DND-41 (cell line): Measurements from ENCODE around the gene KIAA1671.

ENCODE experiments used
- EZH2 ChIP-seq: IDR thresholded peaks from 3 replicates; pipeline ENCODE4 v1.6.1; 2012; ENCODE audit warnings: borderline replicate concordance, low read depth, mild to moderate bottlenecking, moderate library complexity, low read length, inconsistent platforms; ENCODE audit not compliant: severe bottlenecking
- TF ChIP-seq, protein P1 (sequence below): IDR thresholded peaks from 2 replicates; pipeline ENCODE4 v1.5.1; 2012; ENCODE audit warnings: borderline replicate concordance, low read length, moderate library complexity, mild to moderate bottlenecking; ENCODE audit not compliant: poor library complexity, severe bottlenecking; ENCODE audit errors: extremely low read depth

DNA sequence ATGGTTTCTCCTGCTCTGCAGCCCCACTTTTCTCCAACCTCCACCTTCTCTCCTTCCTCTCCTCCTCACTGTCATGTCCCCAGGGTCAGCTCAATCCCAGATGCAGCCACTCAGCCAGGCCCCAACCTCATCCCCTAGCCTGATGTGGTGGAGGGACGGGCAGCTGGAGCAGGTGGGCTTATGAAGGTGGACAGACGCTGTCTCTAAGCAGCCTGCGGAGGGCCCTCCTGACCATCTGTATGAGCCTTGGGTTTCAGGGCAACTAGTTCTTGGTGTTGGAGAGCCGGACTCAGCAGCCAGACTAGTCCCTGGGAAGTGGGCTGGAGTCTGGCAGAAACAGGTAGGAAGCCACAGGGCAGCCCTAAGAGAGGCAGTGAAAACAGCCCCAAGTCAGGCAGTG, 285.0 kb downstream of the KIAA1671 start:
- TF ChIP-seq, protein P1, sequence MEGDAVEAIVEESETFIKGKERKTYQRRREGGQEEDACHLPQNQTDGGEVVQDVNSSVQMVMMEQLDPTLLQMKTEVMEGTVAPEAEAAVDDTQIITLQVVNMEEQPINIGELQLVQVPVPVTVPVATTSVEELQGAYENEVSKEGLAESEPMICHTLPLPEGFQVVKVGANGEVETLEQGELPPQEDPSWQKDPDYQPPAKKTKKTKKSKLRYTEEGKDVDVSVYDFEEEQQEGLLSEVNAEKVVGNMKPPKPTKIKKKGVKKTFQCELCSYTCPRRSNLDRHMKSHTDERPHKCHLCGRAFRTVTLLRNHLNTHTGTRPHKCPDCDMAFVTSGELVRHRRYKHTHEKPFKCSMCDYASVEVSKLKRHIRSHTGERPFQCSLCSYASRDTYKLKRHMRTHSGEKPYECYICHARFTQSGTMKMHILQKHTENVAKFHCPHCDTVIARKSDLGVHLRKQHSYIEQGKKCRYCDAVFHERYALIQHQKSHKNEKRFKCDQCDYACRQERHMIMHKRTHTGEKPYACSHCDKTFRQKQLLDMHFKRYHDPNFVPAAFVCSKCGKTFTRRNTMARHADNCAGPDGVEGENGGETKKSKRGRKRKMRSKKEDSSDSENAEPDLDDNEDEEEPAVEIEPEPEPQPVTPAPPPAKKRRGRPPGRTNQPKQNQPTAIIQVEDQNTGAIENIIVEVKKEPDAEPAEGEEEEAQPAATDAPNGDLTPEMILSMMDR, result no peak
- TF ChIP-seq EZH2, result no peak
